HepG2 (cell line): Measurements from ENCODE around the gene EMC8. TPM values are rescaled to one million over a fixed set of nuclear protein-coding genes. Genes with fewer than 3 reads are reported as not detected.

Experiments used
- AKAP8 ChIP-seq: sonication (generic); formaldehyde crosslinking; IDR thresholded peaks from 2 replicates; pipeline ENCODE4 v1.5.1; 2020; ENCODE audit warnings: mild to moderate bottlenecking, missing genetic modification reagents
- ARID2 ChIP-seq: sonication (generic); formaldehyde crosslinking; IDR thresholded peaks from 2 replicates; pipeline ENCODE4 v1.8.1; 2022; ENCODE audit warnings: mild to moderate bottlenecking, missing genetic modification reagents, borderline replicate concordance
- CHCHD3 ChIP-seq: sonication (generic); formaldehyde crosslinking; IDR thresholded peaks from 2 replicates; pipeline ENCODE4 v1.8.0; 2022; ENCODE audit warnings: mild to moderate bottlenecking, missing genetic modification reagents, moderate library complexity
- FOXM1 ChIP-seq: sonication (generic); formaldehyde crosslinking; IDR thresholded peaks from 2 replicates; pipeline ENCODE4 v1.5.0; 2020; ENCODE audit warnings: missing genetic modification reagents
- ISX ChIP-seq: sonication (generic); formaldehyde crosslinking; conservative IDR thresholded peaks from 2 replicates; pipeline ENCODE4 v1.5.0; 2020; ENCODE audit warnings: missing genetic modification reagents
- JUND ChIP-seq: sonication (generic); formaldehyde crosslinking; IDR thresholded peaks from 2 replicates; pipeline ENCODE4 v1.8.0; 2022; ENCODE audit warnings: mild to moderate bottlenecking, missing genetic modification reagents
- KAT7 ChIP-seq: IDR thresholded peaks from 2 replicates; pipeline ENCODE4 v1.6.1; 2018; ENCODE audit warnings: borderline replicate concordance, missing compliant biosample characterization
- KDM5B ChIP-seq: sonication (generic); formaldehyde crosslinking; IDR thresholded peaks from 2 replicates; pipeline ENCODE4 v1.4.0; 2020; ENCODE audit warnings: missing genetic modification reagents, mild to moderate bottlenecking, borderline replicate concordance
- KLF16 ChIP-seq, 2 experiments: sonication (generic) in 1 of 2; formaldehyde crosslinking in 1 of 2; IDR thresholded peaks; 2 replicates each; pipeline versions ENCODE4 v1.6.1 to v1.8.0; 2016 to 2023; ENCODE audit warnings: missing genetic modification reagents in 2 of 2, missing compliant biosample characterization in 1 of 2
- KLF9 ChIP-seq: IDR thresholded peaks from 2 replicates; pipeline ENCODE4 v1.6.1; 2016; ENCODE audit warnings: low read depth
- NCOA5 ChIP-seq: sonication (generic); formaldehyde crosslinking; IDR thresholded peaks from 2 replicates; pipeline ENCODE4 v1.4.0; 2020; ENCODE audit warnings: missing genetic modification reagents
- NPAS2 ChIP-seq: sonication (generic); formaldehyde crosslinking; IDR thresholded peaks from 2 replicates; pipeline ENCODE4 v1.8.0; 2022; ENCODE audit warnings: mild to moderate bottlenecking, missing genetic modification reagents, borderline replicate concordance
- PAF1 ChIP-seq: IDR thresholded peaks from 2 replicates; pipeline ENCODE4 v1.6.1; 2016; ENCODE audit warnings: missing genetic modification reagents, missing compliant biosample characterization
- PLRG1 ChIP-seq: fragments of 450-650 bp; conservative IDR thresholded peaks from 2 replicates; pipeline ENCODE4 v1.6.1; 2016
- POGZ ChIP-seq: sonication (generic); formaldehyde crosslinking; IDR thresholded peaks from 2 replicates; pipeline ENCODE4 v1.4.0; 2020; ENCODE audit warnings: mild to moderate bottlenecking, missing genetic modification reagents
- PPARG ChIP-seq: conservative IDR thresholded peaks from 2 replicates; pipeline ENCODE4 v1.6.1; 2016; ENCODE audit warnings: missing biosample characterization, missing genetic modification reagents
- RAD21 ChIP-seq: fragments of 450-650 bp; formaldehyde crosslinking; IDR thresholded peaks from 2 replicates; pipeline ENCODE4 v1.5.0; 2020; ENCODE audit warnings: mild to moderate bottlenecking
- RARG ChIP-seq: sonication (generic); formaldehyde crosslinking; IDR thresholded peaks from 2 replicates; pipeline ENCODE4 v1.4.0; 2020; ENCODE audit warnings: low read depth, mild to moderate bottlenecking, missing genetic modification reagents
- SMAD3 ChIP-seq: sonication (generic); formaldehyde crosslinking; IDR thresholded peaks from 2 replicates; pipeline ENCODE4 v1.4.0; 2020; ENCODE audit warnings: missing genetic modification reagents
- SPEN ChIP-seq: sonication (generic); formaldehyde crosslinking; IDR thresholded peaks from 2 replicates; pipeline ENCODE4 v1.5.1; 2020; ENCODE audit warnings: low read depth, mild to moderate bottlenecking, missing genetic modification reagents
- ZFP37 ChIP-seq: sonication (generic); formaldehyde crosslinking; IDR thresholded peaks from 2 replicates; pipeline ENCODE4 v1.4.0; 2020; ENCODE audit warnings: missing genetic modification reagents, borderline replicate concordance
- ZKSCAN5 ChIP-seq: sonication (generic); formaldehyde crosslinking; IDR thresholded peaks from 2 replicates; pipeline ENCODE4 v1.5.1; 2020; ENCODE audit warnings: mild to moderate bottlenecking, missing genetic modification reagents
- ZNF484 ChIP-seq: sonication (generic); formaldehyde crosslinking; IDR thresholded peaks from 2 replicates; pipeline ENCODE4 v1.5.1; 2020; ENCODE audit warnings: mild to moderate bottlenecking, low read depth, missing genetic modification reagents, borderline replicate concordance
- ZNF616 ChIP-seq: sonication (generic); formaldehyde crosslinking; IDR thresholded peaks from 2 replicates; pipeline ENCODE4 v1.5.0; 2020; ENCODE audit warnings: low read depth, mild to moderate bottlenecking, missing genetic modification reagents
- ZNF670 ChIP-seq: sonication (generic); formaldehyde crosslinking; IDR thresholded peaks from 2 replicates; pipeline ENCODE4 v1.8.0; 2022; ENCODE audit warnings: mild to moderate bottlenecking, missing genetic modification reagents, borderline replicate concordance
- ZNF709 ChIP-seq: sonication (generic); formaldehyde crosslinking; IDR thresholded peaks from 2 replicates; pipeline ENCODE4 v1.5.0; 2020; ENCODE audit warnings: mild to moderate bottlenecking, missing genetic modification reagents
- ZNF83 ChIP-seq: sonication (generic); formaldehyde crosslinking; IDR thresholded peaks from 2 replicates; pipeline ENCODE4 v1.4.0; 2020; ENCODE audit warnings: missing genetic modification reagents, mild to moderate bottlenecking, borderline replicate concordance
- ZSCAN25 ChIP-seq: sonication (generic); formaldehyde crosslinking; IDR thresholded peaks from 2 replicates; pipeline ENCODE4 v1.8.0; 2022; ENCODE audit warnings: mild to moderate bottlenecking, missing genetic modification reagents
- polyA plus RNA-seq, 8 experiments: library from polyadenylated mRNA; depleted of rRNA in 3 of 8; stranded (reverse) in 7 of 8; unstranded in 1 of 8; fragments of >200 nt; fragmentation: Illumina TruSeq in 4 of 8; extraction: Trizol in 4 of 8; gene quantifications; 2 replicates each; pipeline versions ENCODE4 v1.2.1 to v1.2.3, GENCODE V29; 2011 to 2016; ENCODE audit warnings: low read depth in 4 of 8, missing spikeins in 1 of 8, mixed read lengths in 1 of 8; ENCODE audit not compliant: insufficient read depth in 1 of 8
- total RNA-seq, 5 experiments: library from RNA; depleted of rRNA; stranded (reverse); fragments of >200 nt; fragmentation: Illumina TruSeq; extraction: Trizol; gene quantifications; 2 replicates each; pipeline ENCODE4 v1.2.3, GENCODE V29; 2016; ENCODE audit warnings: low read depth in 1 of 5
- TF ChIP-seq, protein P1 (sequence below): sonication (generic); formaldehyde crosslinking; IDR thresholded peaks from 2 replicates; pipeline ENCODE4 v1.4.0; 2020; ENCODE audit warnings: missing genetic modification reagents
- TF ChIP-seq, protein P2 (sequence below): sonication (generic); formaldehyde crosslinking; IDR thresholded peaks from 2 replicates; pipeline ENCODE4 v1.4.0; 2020; ENCODE audit warnings: low read depth, mild to moderate bottlenecking, missing genetic modification reagents
- TF ChIP-seq, protein P3 (sequence below): sonication (generic); formaldehyde crosslinking; IDR thresholded peaks from 2 replicates; pipeline ENCODE4 v1.8.1; 2023; ENCODE audit warnings: mild to moderate bottlenecking, missing genetic modification reagents

The EMC8 gene
- total and polyA plus RNA-seq, 2 of the 13 experiments (the other 11 are each of a cell fraction or from before 2014, with no cell fraction given) = 55.0 to 76.0 TPM

- TF ChIP-seq KDM5B (CRISPR knock-in tag) (no peak), POGZ (CRISPR knock-in tag) (0 out of 2 replicates have a peak, but pooled peaks have one; percentile 52), KAT7 (CRISPR knock-in tag) (no peak), ZNF709 (CRISPR knock-in tag) (no peak; the same call in 1 of the 2 replicates), JUND (CRISPR knock-in tag) (no peak), ZNF670 (CRISPR knock-in tag) (no peak), FOXM1 (no peak), PPARG (CRISPR knock-in tag) (0 out of 2 replicates have a peak, but pooled peaks have one; percentile 15), PLRG1 (no peak), ZKSCAN5 (CRISPR knock-in tag) (no peak), PAF1 (CRISPR knock-in tag) (no peak), ZNF484 (CRISPR knock-in tag) (no peak), KLF9 (CRISPR knock-in tag) (no peak), SPEN (peak; percentile 58; the same call in 1 of the 2 replicates), ISX (CRISPR knock-in tag) (no peak), ZFP37 (CRISPR knock-in tag) (no peak), ZNF83 (no peak), NCOA5 (CRISPR knock-in tag) (no peak), CHCHD3 (CRISPR knock-in tag) (no peak), NPAS2 (CRISPR knock-in tag) (no peak), SMAD3 (CRISPR knock-in tag) (0 out of 2 replicates have a peak, but pooled peaks have one; percentile 38), AKAP8 (no peak), KLF16 (CRISPR knock-in tag; IDR thresholded peaks at IDR 0.05) (peak in 1 of 2 experiments; percentile 21; a peak in 1 of 4 replicates), RARG (CRISPR knock-in tag) (no peak), ARID2 (CRISPR knock-in tag) (no peak), ZNF616 (CRISPR knock-in tag) (no peak), RAD21 (no peak), ZSCAN25 (CRISPR knock-in tag) (0 out of 2 replicates have a peak, but pooled peaks have one; percentile 19)
- TF ChIP-seq, protein P1, sequence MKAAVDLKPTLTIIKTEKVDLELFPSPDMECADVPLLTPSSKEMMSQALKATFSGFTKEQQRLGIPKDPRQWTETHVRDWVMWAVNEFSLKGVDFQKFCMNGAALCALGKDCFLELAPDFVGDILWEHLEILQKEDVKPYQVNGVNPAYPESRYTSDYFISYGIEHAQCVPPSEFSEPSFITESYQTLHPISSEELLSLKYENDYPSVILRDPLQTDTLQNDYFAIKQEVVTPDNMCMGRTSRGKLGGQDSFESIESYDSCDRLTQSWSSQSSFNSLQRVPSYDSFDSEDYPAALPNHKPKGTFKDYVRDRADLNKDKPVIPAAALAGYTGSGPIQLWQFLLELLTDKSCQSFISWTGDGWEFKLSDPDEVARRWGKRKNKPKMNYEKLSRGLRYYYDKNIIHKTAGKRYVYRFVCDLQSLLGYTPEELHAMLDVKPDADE (CRISPR knock-in tag) = no peak
- TF ChIP-seq, protein P2, sequence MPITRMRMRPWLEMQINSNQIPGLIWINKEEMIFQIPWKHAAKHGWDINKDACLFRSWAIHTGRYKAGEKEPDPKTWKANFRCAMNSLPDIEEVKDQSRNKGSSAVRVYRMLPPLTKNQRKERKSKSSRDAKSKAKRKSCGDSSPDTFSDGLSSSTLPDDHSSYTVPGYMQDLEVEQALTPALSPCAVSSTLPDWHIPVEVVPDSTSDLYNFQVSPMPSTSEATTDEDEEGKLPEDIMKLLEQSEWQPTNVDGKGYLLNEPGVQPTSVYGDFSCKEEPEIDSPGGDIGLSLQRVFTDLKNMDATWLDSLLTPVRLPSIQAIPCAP = no peak
- TF ChIP-seq, protein P3, sequence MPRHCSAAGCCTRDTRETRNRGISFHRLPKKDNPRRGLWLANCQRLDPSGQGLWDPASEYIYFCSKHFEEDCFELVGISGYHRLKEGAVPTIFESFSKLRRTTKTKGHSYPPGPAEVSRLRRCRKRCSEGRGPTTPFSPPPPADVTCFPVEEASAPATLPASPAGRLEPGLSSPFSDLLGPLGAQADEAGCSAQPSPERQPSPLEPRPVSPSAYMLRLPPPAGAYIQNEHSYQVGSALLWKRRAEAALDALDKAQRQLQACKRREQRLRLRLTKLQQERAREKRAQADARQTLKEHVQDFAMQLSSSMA (CRISPR knock-in tag) = no peak
Observed at GRCh38 chr16:85844786-85845185, 45.4 kb upstream of the EMC8 start (continued).
